Esophagus (tissue), 2 donors: ENCODE results near the gene CP. TPM values are rescaled to one million over a fixed set of nuclear protein-coding genes. Genes with fewer than 3 reads are reported as not detected.
A peak's percentile ranks its signal among the peaks of the same experiment; 100 is the strongest.
"Not testable (repeated sequence)": the region's sequence is repeated elsewhere in the genome, so short reads cannot be mapped to it uniquely, and the experiment has no call there.

ENCODE experiments used
- H3K27ac ChIP-seq, 2 donors: one replicate each; pipeline ENCODE4 v1.5.1; 2013; ENCODE audit warnings: low read depth in 2 of 2, mild to moderate bottlenecking in 2 of 2, inconsistent platforms in 1 of 2, low read length in 1 of 2, moderate library complexity in 1 of 2
- H3K27me3 ChIP-seq, 2 donors: one replicate each; pipeline ENCODE4 v1.6.1; 2013; ENCODE audit warnings: low read length in 2 of 2, control low read depth in 1 of 2, mild to moderate bottlenecking in 1 of 2; ENCODE audit not compliant: insufficient read depth in 2 of 2, control insufficient read depth in 1 of 2
- H3K36me3 ChIP-seq, 2 donors: one replicate each; pipeline ENCODE4 v1.6.1; 2013; ENCODE audit warnings: low read length in 1 of 2; ENCODE audit not compliant: control insufficient read depth in 2 of 2, insufficient read depth in 2 of 2
- H3K4me1 ChIP-seq, 2 donors: one replicate each; pipeline ENCODE4 v1.6.1; 2013; ENCODE audit warnings: low read length in 1 of 2; ENCODE audit not compliant: control insufficient read depth in 2 of 2, insufficient read depth in 2 of 2
- H3K4me3 ChIP-seq, 2 donors: one replicate each; pipeline ENCODE4 v1.5.1; 2013; ENCODE audit warnings: low read length in 2 of 2, mild to moderate bottlenecking in 2 of 2, low read depth in 1 of 2, moderate library complexity in 1 of 2
- H3K9me3 ChIP-seq, 2 donors: one replicate each; pipeline ENCODE4 v1.6.1; 2013; ENCODE audit warnings: mild to moderate bottlenecking in 2 of 2, low read depth in 1 of 2, low read length in 1 of 2, moderate library complexity in 1 of 2; ENCODE audit not compliant: control insufficient read depth in 2 of 2, insufficient read depth in 1 of 2
- whole genome bisulfite sequencing, 2 donors: extraction: QIAGEN DNeasy Blood & Tissue Kit; methylation state at CpG; one replicate each; pipeline ENCODE4 v1.1.7; 2013; 5-methylcytosine and 5-hydroxymethylcytosine counted together
- polyA plus RNA-seq, 2 donors: library from polyadenylated mRNA; stranded (reverse); fragments of 200-250 nt; gene quantifications; one replicate each; pipeline ENCODE4 v1.2.3, GENCODE V29; 2013
- donor health status: healthy with polysubstance abuse.
- donor health status: Bipolar disorder and iron deficiency.

CP gene
- polyA plus RNA-seq, 2 donors: 0.57 to 2.2 TPM

DNA sequence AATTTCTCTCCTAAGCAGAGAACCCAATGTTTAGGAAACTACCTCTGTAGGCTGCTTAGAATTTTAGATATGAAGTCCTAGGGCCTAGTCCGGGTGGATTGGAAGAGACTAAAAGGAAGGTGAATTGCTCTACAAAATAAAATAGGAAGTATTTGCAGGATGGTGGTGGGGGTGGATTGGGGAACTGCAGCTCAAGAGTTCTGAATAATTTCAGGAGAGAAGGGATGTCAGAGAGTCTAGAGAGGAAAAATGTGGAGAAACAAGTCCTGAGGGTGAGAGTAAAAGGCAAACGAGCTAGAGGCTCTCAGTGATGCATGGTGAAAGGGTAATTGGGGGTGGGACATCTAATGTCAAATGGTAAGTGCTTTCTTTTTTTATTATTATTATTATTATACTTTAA lies 10.2 kb upstream of the CP start:
- no peak overlapping the region for H3K27ac ChIP-seq
- no peaks in the 10 kb centered on the region for H3K9me3 ChIP-seq
- 70 to 73% methylated on average over 2 of the region's 2 CpGs for WGBS, 2 donors
- H3K36me3 ChIP-seq: no peaks in the 10 kb centered on the region
- H3K4me1 ChIP-seq: no peaks in the 10 kb centered on the region
- no peaks in the 10 kb centered on the region for H3K27me3 ChIP-seq
- no peak overlapping the region for H3K4me3 ChIP-seq

DNA sequence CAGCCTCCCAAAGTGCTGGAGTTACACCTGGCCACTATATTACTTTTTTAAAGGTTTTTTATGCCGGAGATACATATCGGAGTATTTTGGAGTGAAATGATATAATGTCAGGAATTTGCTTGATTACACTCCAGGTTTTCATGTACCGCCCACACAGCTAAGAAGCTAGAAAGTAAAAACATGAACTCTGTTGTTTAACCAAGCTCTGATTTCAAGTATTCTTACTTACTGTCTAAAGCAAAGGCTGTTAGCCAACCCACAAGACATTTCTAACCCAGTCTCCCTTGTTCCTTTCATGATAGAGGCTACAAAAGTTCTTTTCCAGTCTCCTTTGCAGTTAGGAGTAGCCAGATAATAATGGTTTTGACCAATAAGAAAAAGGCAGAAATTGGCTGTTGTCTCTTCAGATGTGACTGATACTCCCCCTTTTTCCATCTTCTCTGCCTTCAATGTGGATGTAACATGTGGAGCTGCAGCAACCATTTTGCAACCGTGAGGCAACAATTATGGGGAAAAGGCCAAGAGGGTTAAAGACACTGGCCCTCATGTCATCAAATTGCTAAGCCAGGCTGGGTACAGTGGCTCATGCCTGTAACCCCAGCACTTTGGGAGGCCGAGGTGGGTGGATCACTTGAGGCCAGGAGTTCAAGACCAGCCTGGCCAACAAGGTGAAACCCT lies 6.1 kb upstream of the CP start:
- Histone ChIP-seq H3K4me1 (no peaks in the 10 kb centered on the region), H3K36me3 (no peaks in the 10 kb centered on the region), H3K9me3 (no peaks in the 10 kb centered on the region), H3K27me3 (no peaks in the 10 kb centered on the region), H3K4me3 (no peak overlapping the region), H3K27ac (no peak overlapping the region)
- whole genome bisulfite sequencing, 2 donors: 87 to 92% methylated on average over 5 of the region's 5 CpGs

GRCh38 chr3:149226776-149227175 lies 5.1 kb upstream of the CP start:
- no peak overlapping the region for H3K4me3 ChIP-seq
- 97 to 98% methylated on average over 1 of the region's 1 CpG for WGBS, 2 donors
- H3K36me3 ChIP-seq: no peaks in the 10 kb centered on the region
- H3K4me1 ChIP-seq: no peaks in the 10 kb centered on the region
- H3K27me3 ChIP-seq: no peaks in the 10 kb centered on the region
- no peak overlapping the region for H3K27ac ChIP-seq
- H3K9me3 ChIP-seq: no peaks in the 10 kb centered on the region

GRCh38 chr3:149224736-149225594 lies 3.3 kb upstream of the CP start:
- Histone ChIP-seq H3K4me3 (peak overlapping the region in 1 of 2 donors; percentile 33), H3K27ac (peak overlapping the region in 1 of 2 donors; percentile 4), H3K9me3 (no peaks in the 10 kb centered on the region), H3K36me3 (no peaks in the 10 kb centered on the region), H3K4me1 (no peaks in the 10 kb centered on the region), H3K27me3 (no peaks in the 10 kb centered on the region)
- WGBS, 2 donors: 24 to 29% methylated on average over 9 of the region's 9 CpGs

- H3K4me3 ChIP-seq: no peak overlapping the region
- no peak overlapping the region for H3K27ac ChIP-seq
- no peaks in the 10 kb centered on the region for H3K27me3 ChIP-seq
- no peaks in the 10 kb centered on the region for H3K4me1 ChIP-seq
- no peaks in the 10 kb centered on the region for H3K36me3 ChIP-seq
- no peaks in the 10 kb centered on the region for H3K9me3 ChIP-seq
- 92 to 94% methylated on average over 6 of the region's 6 CpGs for WGBS, 2 donors
These were observed 1.8 kb upstream of the CP start for GRCh38 chr3:149223461-149223820.

- H3K36me3 ChIP-seq, H3K9me3 ChIP-seq, H3K27me3 ChIP-seq, H3K4me3 ChIP-seq, H3K4me1 ChIP-seq, H3K27ac ChIP-seq: not testable (repeated sequence)
- 89 to 91% methylated on average over 1 of the region's 1 CpG for WGBS, 2 donors
These were observed 2.1 kb downstream of the CP start for GRCh38 chr3:149219380-149220121.

GRCh38 chr3:149217347-149217746 lies 4.3 kb downstream of the CP start:
- H3K9me3 ChIP-seq: no peaks in the 10 kb centered on the region
- no peaks in the 10 kb centered on the region for H3K4me1 ChIP-seq
- no peak overlapping the region for H3K4me3 ChIP-seq
- H3K27ac ChIP-seq: no peak overlapping the region
- H3K27me3 ChIP-seq: no peaks in the 10 kb centered on the region
- WGBS, 2 donors: 90% methylated on average over 5 of the region's 5 CpGs
- H3K36me3 ChIP-seq: no peaks in the 10 kb centered on the region

GRCh38 chr3:149216193-149216869 lies 5.3 kb downstream of the CP start:
- 69% methylated on average over 4 of the region's 4 CpGs for WGBS, 2 donors
- H3K4me1 ChIP-seq: no peaks in the 10 kb centered on the region
- H3K27ac ChIP-seq: no peak overlapping the region
- no peaks in the 10 kb centered on the region for H3K36me3 ChIP-seq
- H3K4me3 ChIP-seq: no peak overlapping the region
- H3K27me3 ChIP-seq: no peaks in the 10 kb centered on the region
- no peaks in the 10 kb centered on the region for H3K9me3 ChIP-seq

DNA sequence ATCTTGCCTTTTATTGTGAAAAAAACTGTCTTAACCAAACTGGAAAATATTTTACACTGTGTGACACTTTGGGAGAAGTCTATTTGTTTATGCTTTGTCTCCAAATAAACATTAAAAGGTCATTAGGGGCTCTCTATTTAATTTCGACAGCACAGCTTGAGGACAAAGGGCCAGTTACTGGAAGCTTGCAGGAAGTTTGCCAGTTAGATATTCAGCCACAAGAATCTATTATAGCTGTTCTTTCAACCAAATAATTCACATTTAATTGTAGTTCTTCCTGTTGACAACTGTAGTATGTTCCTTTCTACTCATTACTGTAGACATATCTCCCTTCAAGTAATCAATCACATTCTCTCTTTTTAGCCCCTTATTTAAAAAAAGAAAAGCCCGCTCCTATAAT lies 6.1 kb downstream of the CP start:
- WGBS, 2 donors: 64 to 73% methylated on average over 2 of the region's 2 CpGs
- H3K4me1 ChIP-seq: no peaks in the 10 kb centered on the region

More for the DNA sequence above, 6.1 kb downstream of the CP start:
- Histone ChIP-seq H3K27ac (no peak overlapping the region), H3K4me3 (no peak overlapping the region), H3K9me3 (no peaks in the 10 kb centered on the region), H3K27me3 (no peaks in the 10 kb centered on the region), H3K36me3 (no peaks in the 10 kb centered on the region)
